RWPE2 (cell line): ENCODE results near the gene SCUBE1.

Experiments
- ATAC-seq: fragments of 200-7000 bp; cut with Tn5 transposase; 3 replicates; pipeline ENCODE4 v1.9.1; 2021; ENCODE audit warnings: low read depth
- DNase-seq: peaks from one replicate; pipeline ENCODE4 v3.0.0-alpha.2; 2020; ENCODE audit warnings: low spot score
- H3K27ac ChIP-seq: fragments of 450-650 bp; 2 replicates; pipeline ENCODE4 v1.5.1; 2017; ENCODE audit warnings: mild to moderate bottlenecking; ENCODE audit not compliant: poor library complexity, severe bottlenecking
- H3K27me3 ChIP-seq: fragments of 250-450 bp; sonication (Bioruptor Pico); 2 replicates; pipeline ENCODE4 v1.5.1; 2021; ENCODE audit warnings: mild to moderate bottlenecking, moderate library complexity; ENCODE audit not compliant: insufficient read depth, poor library complexity, severe bottlenecking
- H3K36me3 ChIP-seq: fragments of 250-450 bp; sonication (Bioruptor Pico); 2 replicates; pipeline ENCODE4 v1.5.1; 2020; ENCODE audit warnings: low read depth, mild to moderate bottlenecking, moderate library complexity
- H3K4me1 ChIP-seq: fragments of 250-450 bp; sonication (Bioruptor Pico); 2 replicates; pipeline ENCODE4 v1.5.1; 2021; ENCODE audit warnings: mild to moderate bottlenecking, moderate library complexity; ENCODE audit not compliant: insufficient read depth, poor library complexity, severe bottlenecking
- H3K4me3 ChIP-seq: fragments of 250-450 bp; sonication (Bioruptor Pico); 2 replicates; pipeline ENCODE4 v1.5.1; 2021; ENCODE audit warnings: mild to moderate bottlenecking, moderate library complexity; ENCODE audit not compliant: severe bottlenecking
- H3K9me3 ChIP-seq: fragments of 250-450 bp; sonication (Bioruptor Pico); 2 replicates; pipeline ENCODE4 v1.5.1; 2021; ENCODE audit warnings: mild to moderate bottlenecking, moderate library complexity; ENCODE audit not compliant: severe bottlenecking
- TF ChIP-seq, protein P1 (sequence below): fragments of 450-650 bp; IDR thresholded peaks from one replicate; pipeline ENCODE4 v1.5.1; 2017; ENCODE audit warnings: mild to moderate bottlenecking, moderate library complexity; ENCODE audit not compliant: poor library complexity, severe bottlenecking

SCUBE1 gene

DNA sequence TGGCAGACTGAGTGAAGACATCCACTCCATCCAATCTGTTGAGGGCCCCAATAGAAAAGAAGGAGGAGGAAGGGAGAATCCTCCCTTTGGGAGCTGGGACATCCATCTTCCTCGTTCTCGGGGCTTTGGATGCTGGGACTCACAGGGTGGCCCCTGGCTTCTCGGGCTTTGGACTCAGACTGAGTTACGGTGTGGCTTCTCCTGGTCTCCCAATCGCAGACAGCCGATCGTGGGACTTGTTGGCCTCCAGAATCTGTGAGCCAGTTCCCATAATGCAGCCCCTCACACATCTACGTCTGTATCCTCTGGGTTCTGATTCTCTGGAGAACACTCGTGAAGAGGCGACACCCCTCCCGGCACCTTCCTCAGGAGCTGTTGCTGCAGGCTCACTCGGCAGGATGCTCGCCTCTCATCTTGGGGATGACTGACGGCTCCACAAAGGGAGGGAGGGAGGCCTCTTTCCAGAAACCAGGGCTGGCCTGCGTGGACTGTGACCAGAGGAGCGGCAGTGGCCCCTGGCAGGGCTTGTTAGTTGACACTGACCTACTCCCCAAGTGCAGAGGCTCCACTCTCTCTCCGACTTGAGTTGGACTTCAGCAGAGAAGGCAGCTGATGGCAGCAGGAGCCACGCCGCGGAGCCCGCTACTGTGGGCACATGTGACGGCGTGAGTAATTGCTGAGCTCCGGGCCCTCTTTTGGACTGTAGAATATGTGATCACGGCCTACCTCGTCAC lies 141.5 kb downstream of the SCUBE1 start:
- TF ChIP-seq, protein P1, sequence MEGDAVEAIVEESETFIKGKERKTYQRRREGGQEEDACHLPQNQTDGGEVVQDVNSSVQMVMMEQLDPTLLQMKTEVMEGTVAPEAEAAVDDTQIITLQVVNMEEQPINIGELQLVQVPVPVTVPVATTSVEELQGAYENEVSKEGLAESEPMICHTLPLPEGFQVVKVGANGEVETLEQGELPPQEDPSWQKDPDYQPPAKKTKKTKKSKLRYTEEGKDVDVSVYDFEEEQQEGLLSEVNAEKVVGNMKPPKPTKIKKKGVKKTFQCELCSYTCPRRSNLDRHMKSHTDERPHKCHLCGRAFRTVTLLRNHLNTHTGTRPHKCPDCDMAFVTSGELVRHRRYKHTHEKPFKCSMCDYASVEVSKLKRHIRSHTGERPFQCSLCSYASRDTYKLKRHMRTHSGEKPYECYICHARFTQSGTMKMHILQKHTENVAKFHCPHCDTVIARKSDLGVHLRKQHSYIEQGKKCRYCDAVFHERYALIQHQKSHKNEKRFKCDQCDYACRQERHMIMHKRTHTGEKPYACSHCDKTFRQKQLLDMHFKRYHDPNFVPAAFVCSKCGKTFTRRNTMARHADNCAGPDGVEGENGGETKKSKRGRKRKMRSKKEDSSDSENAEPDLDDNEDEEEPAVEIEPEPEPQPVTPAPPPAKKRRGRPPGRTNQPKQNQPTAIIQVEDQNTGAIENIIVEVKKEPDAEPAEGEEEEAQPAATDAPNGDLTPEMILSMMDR, result no peak
- no peaks in the 10 kb centered on the region for H3K9me3 ChIP-seq
- no peaks in the 10 kb centered on the region for H3K36me3 ChIP-seq
- DNase-seq (no peak), ATAC-seq (no peak)
- H3K4me1 ChIP-seq, result no peaks in the 10 kb centered on the region
- H3K27ac ChIP-seq, result no peak overlapping the region
- no peaks in the 10 kb centered on the region for H3K27me3 ChIP-seq
- no peak overlapping the region for H3K4me3 ChIP-seq

DNA sequence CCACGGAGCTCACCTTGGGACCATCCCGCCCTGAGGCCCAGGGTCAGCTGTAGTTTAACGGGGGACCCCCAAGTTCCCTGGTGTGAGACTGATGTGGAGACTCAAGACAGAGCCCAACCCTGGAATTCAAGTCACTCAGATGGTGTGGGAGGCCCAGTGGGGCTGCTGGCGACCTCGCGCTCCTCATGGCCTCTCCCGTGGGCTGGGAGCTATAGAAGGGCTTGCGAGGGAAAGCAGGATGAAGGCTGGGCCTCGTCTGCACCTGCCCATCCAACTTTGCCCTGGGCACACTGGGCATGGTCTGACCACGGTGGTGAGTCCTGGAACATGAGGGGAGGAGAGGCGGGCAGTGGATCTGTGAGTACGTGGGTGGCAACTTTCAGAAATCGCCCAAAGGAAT lies 142.6 kb downstream of the SCUBE1 start:
- TF ChIP-seq, protein P1, result no peak
- no peaks in the 10 kb centered on the region for H3K27me3 ChIP-seq
- ATAC-seq, result no peak

DNA sequence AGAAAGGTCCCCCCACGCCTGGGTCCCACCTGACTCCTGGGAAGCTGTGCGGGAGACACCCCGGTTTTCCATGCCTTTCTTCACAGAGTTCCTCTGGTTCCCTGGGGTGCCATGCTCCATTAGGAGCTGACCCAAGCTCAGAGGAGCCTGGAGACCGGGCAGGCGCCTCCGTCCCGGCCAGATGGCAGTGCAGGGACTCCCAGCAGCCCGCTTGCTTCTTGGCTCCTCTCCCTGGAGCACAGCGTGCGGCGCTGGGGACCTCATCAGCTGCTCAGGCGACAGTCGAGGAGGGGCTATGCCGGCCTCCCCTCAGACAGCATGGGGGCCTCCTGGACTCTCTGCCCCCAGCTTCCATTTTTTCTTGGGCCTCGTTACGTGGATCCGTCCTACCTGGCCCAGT lies 143.1 kb downstream of the SCUBE1 start:
- Histone ChIP-seq H3K27ac (no peak overlapping the region), H3K9me3 (no peaks in the 10 kb centered on the region), H3K27me3 (no peaks in the 10 kb centered on the region), H3K4me3 (no peak overlapping the region), H3K36me3 (no peaks in the 10 kb centered on the region), H3K4me1 (no peaks in the 10 kb centered on the region)
- TF ChIP-seq, protein P1, result no peak
- no peak for ATAC-seq
- no peak for DNase-seq

More for the DNA sequence above, 142.6 kb downstream of the SCUBE1 start:
- Histone ChIP-seq H3K4me3 (no peak overlapping the region), H3K27ac (no peak overlapping the region), H3K9me3 (no peaks in the 10 kb centered on the region), H3K36me3 (no peaks in the 10 kb centered on the region), H3K4me1 (no peaks in the 10 kb centered on the region)
- no peak for DNase-seq

DNA sequence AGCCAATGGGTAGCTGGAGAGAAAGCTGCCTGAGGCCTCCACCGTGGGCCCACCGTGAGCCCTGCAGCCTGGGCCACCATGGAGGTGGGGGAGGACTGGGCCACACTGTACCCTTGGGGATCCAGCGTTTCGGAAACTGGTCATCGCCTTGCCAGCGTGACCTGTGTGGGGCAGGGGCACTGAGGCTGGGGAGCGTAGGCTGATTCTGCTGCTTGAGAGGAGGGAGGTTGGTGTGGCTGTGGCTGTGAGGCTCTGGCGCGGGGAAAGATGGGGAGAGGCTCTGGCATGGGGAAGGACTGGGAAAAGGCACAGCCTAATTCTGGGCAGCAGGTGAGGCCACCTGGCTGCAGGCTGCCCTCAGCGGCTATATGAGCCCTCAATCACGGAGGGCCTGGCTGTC lies 143.6 kb downstream of the SCUBE1 start:
- Histone ChIP-seq H3K9me3 (no peaks in the 10 kb centered on the region), H3K27me3 (no peaks in the 10 kb centered on the region), H3K4me3 (no peak overlapping the region), H3K27ac (no peak overlapping the region), H3K36me3 (no peaks in the 10 kb centered on the region), H3K4me1 (no peaks in the 10 kb centered on the region)
- ATAC-seq (no peak), DNase-seq (no peak)
- TF ChIP-seq, protein P1, result no peak

GRCh38 chr22:43198936-43199335 lies 144.2 kb downstream of the SCUBE1 start:
- DNase-seq, result no peak
- H3K27me3 ChIP-seq, result no peaks in the 10 kb centered on the region

More at GRCh38 chr22:43198936-43199335, 144.2 kb downstream of the SCUBE1 start:
- ATAC-seq, result no peak
- Histone ChIP-seq H3K4me1 (no peaks in the 10 kb centered on the region), H3K4me3 (no peak overlapping the region), H3K9me3 (no peaks in the 10 kb centered on the region), H3K36me3 (no peaks in the 10 kb centered on the region), H3K27ac (no peak overlapping the region)
- TF ChIP-seq, protein P1, result no peak
